Germinal center (tissue), 1 donor: ENCODE results near the gene DNAJB8.

ENCODE experiments used
- DNase-seq: peaks from one replicate; pipeline ENCODE4 v3.0.0; 2012; ENCODE audit warnings: mixed read lengths, low spot score

DNAJB8 gene

DNA sequence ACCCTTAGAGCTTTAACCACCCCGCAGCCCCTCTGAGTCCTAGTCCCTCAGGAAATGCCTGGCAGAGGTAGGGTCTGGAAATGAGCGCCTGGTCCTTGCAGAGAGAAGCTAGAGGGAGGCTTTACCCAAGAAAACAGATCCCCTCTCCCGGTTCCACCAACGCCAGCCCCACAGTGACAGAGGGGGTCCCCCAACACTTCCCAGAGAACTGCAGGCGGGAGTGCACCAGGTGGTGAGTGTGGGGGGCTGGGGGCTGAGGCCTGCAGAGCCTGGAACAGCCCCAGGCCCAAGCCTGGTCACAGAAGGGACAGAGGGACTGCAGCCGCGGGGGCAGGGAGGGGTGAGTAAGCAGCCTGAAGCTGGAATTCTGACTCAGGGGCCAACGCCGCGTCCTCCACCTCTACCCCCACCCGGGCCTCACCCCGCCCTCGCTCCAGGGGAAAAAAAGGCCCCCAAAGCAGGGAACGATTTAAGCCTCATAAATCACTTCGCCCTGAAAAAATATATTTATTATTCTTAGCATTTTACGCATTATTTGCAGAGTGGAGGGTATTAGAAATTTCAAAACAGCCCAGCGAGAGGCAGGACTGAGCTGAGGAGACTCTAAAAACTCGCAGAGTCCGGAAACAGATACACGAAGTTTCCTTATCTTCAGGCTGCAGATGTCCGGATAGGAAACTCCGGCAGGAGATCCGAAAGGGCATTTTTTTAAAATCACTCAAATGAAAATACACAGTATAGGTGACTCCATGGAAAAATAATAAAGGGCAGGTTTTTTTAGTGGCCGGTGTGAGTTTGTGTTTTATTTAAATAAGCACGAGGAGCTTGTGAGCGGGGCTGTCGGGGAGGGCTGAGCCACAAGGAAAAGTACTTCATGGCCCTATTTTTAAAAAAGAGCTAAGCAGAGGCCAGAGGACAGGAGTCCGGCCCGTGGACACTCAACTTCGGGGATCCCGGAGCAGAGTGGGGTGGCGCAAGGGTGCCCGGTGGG, 16.3 kb upstream of the DNAJB8 start:
- no peak for DNase-seq

DNA sequence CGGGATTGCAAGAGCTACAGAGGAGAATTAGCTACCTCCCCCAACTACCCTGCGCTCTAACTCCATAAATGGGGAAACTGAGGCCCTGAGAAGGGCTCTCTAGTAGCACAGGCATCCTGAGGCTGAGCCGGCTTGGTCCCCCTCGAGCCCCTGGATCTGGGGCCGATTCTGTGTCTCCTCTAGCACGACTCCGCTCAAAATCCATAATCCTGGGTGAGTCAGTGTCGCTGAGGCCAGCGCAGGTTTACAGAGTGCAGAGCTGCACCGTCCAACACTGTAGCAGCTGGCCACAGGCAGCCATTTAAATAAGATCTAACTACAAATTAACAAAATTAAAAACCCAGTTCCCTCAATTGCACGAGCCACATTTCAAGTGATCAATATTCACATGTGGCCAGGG, 15.5 kb upstream of the DNAJB8 start:
- DNase-seq, result no peak

DNA sequence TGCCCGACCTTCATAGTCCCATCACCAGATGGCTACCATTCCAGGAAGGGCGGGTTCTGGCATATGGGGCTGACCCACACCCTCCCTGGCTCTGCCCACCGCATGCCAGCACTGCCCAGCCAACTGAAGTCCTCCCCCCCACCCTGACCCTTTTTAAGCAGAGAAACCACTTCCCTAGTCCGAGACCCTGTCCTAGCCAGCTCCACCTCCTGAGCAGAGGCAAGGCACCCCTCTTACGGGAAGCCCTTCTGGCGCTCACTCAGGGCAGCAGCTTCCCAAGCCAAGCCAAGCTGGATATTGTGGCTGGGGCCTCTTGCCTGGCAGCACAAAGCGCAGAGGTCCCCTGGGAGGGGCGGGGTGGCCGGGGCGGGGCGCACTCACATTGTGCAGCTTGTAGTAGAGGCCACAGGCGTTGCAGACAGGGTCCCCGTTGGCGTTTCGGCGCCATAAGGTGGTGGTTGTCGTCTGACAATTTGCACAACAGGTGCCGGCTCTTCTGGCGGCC, 14.8 kb upstream of the DNAJB8 start:
- DNase-seq, result no peak

DNA sequence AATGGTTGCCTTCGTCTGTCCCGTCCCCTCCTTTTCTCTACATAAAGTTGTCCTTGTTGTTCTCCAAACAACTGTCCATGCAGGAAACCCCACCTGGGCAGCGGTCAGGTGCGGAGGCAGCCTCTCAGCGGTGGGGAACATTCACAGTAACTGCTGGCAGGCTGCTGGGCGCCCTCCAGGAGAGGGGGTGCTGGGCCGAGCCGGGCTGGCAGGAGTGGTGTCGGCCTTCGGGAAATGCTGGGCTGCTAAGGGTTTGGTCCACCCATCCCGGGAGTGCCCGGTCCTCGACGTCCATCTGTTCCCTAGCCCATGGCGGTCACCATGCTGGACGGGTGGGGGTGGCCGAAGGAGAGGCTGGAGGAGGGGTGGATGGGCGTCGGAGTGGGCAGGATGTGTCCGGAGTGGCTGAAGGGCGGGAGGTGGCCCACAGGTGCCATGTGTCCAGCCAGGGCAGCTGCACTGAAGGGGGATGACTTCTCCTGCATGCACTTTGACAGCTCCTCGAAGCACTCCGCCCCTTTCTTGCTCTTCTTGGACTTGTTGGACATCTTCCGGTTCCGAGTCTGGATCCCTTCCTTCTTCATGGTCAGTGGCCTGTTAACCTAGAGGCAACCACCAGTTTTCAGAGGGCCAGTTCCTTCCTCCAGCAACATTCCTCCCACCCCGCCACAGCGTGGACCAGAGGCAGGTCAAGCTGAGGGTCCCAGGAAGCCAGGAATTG, 14.2 kb upstream of the DNAJB8 start:
- no peak for DNase-seq

DNA sequence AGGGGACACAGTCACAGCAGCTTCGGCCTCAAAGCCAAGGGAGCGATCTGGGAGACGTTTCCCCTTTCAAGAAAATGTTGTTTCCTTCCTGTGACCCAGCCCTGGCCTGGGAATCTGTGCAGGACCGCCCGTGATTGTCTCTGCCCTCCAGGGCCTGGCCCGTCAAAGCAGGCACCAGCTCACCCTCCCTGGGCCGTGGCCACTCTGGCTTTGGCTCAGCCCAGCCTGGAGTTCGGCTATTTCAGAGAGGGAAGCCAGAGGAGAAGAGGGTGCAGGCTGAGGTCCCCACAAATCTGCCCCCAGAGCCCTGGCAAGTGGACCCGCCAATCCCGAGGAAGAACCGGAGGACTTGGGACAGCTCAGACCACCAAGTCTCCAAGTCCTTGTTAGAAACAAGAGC, 13.6 kb upstream of the DNAJB8 start:
- no peak for DNase-seq

DNA sequence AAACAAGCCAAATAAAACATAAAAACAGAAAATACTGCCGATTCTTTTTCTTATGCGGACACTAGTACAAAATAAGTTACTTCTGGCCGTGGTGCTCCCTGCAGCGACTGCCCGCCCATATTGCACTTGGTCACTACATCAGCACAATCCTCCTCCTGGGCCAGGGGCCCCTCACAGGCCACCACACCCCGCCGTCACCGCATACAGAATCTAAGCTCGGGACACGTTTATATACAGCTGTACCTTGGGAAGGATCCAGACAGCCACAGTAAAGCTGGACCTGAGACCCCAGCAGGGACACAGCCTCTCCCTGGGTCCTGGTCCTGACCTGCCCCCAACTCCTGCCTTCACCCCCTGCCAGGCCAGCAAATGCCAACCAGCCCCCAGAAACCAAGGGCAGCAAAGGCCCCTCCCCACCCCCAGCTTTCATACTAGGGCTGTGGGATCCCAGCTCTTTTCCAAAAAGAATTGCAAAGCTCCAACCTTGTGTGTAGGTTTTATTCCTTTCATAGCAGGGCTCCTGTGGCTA, 12.9 kb upstream of the DNAJB8 start:
- no peak for DNase-seq

DNA sequence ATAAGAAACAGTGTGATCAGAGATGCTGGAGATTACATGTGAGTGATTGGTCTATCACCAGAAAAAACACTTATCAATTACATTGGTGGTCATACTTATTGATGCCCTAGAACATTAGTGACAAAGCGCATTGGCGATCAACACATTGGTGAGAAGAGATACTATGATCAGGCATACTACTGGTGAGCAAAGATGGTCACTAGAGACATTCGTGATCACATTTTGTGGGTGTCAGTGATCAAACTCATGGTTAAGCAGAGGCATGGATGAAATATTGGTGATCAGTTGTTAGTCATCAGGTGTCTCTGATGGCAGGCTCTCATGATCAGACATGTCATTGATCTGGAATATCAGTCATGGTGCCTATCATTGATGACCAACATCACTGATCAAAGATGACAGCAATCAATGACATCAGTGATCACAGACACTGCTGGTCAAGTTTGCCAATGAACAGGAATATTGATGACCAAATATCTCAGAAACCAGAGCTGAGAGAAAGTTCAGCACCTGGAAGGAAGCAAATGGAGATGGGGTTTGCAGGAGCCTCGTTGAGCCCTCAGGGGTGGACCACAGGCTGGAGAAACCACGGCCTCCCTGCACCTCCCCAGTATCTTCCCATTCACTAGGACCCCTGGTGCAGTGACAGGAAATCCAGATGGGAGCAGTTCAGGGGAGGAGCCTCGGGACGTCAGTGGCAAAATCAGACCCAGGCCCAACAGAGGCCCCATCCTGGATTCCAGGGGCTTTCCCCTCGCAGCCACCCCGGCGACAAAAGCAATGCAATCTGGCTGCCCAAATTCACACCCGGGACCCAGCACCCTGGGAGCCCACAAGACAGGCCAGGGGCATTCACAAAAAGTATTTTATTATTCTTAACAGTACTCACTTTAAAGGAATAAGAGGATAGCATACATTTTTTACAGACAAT, 12.2 kb upstream of the DNAJB8 start:
- no peak for DNase-seq

DNA sequence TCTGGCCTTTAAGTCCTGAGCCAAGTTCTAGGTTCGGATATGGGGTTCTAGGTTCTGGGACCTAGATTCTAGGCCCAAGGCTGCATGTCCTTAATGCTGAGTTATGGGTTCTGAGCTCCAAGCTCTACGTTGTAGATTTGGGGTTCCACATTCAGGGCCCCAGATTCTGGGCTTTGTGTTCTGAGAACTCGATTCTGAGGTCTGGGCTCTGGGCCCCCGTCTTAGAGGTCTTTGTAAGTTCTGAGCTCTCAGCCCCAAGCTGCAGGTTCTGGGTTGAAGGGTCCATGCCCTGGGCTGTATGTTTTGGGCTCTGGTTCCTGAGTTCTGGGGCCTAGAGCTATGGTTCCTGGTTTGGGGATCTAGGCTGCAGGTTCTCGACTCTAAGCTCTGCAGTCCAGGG, 10.0 kb upstream of the DNAJB8 start:
- DNase-seq, result no peak

DNA sequence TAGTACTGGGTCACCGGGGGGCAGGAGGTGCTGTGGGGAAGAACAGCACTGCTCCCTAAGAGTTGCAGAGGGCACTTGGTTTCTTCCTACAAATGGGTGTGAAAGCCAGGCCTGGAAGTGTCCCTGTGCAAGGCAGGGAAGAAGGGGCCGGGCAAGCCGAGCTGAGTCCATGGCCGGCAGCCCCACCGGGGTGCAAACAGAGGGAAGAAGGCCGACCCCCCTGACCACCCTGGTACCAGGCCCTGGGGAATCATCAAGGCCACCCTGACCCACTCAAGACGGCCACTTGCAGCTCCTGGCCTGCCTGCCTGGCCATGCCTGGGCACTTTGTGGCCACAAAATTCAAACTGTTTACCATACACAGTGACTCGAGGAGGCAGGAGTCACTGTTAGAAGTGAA, 8.7 kb upstream of the DNAJB8 start:
- no peak for DNase-seq

DNA sequence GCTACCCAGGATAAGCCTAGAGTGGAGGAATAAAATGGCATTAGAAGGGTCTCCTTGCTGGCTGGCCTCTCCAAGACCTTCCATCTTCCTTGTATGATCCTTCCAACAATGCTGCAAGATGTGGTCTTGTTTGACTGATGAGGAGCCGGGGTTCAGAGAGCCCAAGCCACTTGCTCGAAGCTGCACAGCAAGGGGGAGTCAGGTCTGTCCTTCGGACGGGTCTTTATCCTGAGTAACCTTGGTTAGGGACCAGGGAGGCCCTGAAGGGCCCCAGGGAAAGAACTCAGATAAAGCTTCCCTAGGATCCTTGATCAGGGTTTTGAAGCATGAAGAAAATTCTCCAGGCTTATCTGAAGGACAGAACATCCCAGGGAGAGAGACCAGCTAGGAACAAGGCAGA, 7.0 kb upstream of the DNAJB8 start:
- DNase-seq, result no peak

DNA sequence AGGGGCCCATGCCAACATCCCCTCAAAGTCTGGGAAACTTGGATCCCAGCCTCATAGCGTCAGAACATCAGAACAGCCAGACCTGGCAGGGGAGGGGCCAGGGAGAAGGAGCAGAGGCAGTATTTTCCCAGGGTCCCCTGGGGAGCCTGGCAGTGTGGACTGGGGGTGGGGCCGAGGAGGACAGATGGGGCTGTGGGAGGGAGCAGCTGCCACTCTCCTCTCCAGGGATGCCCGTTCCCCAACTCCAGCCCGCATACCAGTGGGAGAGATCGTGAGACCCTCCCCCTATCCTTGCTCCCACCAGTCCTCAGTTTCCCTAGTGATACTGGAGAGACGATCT, 6.5 kb upstream of the DNAJB8 start:
- no peak for DNase-seq

DNA sequence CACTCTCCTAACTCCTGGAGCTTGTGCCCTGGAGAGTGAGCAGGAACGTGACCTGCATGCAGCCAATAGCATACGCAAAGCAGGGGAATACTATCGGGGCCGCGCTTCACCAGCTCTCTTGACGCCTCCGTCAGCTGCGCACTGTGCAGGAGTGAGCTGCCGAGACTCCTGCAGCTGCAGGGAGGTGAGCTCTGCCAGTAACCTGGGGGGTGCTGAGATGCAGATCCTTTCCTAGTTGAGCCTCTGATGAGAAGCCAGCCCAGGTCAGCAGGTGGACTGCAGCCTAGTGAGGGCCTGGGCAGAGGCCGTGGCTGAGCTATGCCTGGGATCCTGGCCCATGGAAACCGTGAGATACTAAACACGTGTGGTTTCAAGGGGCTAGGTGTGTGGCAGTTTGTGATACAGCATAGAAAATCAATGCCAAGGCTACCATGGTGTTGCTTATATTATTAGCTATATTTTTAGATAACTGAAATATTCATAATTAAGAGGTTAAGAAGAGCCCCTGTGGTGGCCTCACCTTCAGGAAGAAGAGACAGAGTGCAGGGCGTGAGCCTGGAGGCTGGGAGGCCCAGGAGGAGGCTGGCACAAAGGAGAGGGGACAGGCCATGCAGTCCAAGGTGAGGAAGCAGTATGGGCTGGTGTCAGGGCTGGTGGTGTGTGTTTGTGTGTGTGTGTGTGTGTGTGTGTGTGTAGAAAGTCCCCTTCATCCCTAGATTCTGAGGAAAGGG, 5.9 kb upstream of the DNAJB8 start:
- no peak for DNase-seq

DNA sequence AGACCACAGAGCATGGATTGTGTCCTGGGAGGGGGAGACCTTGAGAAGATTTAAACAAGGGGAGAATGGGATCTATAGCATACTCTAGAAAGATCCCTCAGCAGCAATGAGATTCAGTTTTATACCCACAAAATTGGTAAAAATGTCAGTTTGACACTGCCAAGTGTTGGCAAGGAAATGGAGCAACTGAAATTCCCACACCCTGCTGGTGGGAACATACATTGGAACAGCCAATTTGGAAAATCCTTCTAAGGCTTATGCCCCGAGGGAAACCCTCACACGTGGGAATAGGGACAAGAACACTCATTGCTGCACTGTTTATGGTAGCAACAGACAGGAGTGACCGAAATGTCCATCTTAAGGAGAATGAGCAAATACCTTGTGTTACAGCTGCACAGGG, 5.0 kb upstream of the DNAJB8 start:
- no peak for DNase-seq

DNA sequence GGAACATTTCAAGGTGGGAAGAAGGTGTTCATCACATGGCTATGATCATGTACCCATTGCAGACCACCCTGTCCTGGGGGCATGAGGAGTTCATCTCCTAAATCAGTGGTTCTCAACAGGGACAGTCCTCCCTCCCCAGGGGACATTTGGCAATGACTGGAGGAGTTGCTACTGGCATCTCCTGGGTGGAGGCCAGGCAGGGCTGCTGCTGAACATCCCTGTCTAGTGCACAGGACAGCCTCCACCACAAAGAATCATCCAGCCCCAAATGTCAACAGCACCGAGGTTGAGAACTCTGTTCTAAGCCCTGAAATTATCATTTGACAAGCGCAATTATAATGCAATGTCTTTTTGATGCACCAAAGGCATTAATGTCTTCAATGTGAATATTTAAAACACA, 4.4 kb upstream of the DNAJB8 start:
- DNase-seq, result no peak

DNA sequence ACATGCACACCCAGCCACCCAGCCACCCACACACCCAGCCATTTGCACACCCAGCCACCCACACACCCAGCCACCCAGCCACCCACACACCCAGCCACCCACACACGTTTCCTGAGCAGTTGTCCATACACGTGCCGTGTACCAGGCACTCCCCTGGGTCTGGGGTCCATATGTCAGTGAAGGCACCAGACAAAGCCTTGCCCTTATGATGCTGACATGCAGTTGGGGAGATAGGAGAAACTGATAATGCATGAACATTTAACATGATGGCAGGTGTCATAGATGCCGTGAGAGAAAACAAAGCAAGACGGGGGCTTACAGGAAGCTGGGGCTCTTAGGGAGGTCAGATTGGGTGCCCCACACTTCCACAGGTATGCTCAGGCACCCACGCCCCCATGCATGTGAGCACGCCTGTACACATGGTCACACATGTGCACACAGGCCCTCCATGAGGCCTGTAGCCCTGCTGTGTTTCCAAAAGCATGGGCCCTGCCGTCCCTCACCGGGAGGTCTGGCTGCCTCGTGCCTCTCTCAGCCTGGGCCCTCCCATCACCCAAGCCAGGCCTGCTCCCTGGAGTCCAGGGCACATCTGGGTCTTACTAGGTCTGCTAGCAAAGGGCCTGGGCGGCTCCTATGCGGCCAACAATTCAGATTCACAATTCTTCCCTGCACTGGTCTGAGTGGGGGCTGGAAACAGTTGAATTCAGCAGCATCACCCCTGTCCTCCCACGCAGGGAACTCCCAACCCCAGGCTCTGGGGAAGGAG, 3.6 kb upstream of the DNAJB8 start:
- DNase-seq, result no peak

DNA sequence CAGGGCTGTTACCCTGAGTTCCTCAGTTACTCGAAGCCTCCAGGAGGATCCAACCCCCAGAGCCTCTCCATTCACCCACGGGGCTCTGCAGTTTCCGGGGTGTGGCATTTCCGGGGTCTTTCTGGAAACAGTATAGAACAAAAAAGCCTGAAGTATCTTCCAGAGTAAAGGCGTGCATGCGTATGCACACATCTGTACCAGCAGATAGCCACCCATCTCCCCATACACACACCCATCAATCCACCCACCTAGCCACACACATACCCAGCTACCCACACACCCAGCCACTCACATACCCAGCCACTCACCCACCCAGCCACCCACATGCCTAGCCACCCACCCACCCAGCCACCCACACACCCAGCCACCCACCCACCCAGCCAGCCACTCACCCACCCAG, 2.9 kb upstream of the DNAJB8 start:
- DNase-seq, result no peak

DNA sequence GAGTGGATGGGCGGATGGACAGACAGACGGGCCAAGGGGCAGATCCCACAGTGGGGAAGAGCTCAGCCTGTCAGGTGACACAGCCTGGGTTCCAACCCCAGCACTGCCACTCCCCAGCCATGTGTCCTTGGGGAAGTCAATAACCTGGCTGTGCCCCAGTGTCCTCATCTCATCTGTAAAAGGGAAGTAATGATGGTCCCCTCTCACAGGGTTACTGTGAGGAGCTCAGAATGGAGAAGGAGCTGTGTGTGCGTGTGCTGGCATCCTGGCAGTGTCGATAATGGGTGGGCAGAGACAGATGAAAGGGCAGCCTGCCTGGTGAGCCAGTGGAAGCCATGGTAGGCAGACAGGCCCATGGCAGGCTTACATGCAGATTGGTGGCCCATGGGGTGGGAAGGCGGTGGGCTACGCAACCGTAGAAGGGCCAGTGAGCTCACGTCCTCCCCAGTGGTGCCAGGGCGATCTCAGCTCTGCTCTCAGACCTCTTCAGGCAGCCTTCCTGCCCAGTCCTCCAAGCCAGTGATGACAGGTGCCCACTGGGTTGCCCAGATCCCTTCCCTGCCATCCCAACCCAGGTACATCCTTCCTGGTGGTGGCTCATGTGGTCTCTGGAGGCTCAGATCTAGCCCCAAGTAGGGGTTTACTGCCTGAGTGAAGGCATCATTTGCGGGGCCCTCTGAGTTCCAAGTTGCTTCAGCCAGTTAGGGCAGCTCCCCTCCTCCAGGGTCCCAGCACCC, 2.3 kb upstream of the DNAJB8 start:
- DNase-seq, result no peak

DNA sequence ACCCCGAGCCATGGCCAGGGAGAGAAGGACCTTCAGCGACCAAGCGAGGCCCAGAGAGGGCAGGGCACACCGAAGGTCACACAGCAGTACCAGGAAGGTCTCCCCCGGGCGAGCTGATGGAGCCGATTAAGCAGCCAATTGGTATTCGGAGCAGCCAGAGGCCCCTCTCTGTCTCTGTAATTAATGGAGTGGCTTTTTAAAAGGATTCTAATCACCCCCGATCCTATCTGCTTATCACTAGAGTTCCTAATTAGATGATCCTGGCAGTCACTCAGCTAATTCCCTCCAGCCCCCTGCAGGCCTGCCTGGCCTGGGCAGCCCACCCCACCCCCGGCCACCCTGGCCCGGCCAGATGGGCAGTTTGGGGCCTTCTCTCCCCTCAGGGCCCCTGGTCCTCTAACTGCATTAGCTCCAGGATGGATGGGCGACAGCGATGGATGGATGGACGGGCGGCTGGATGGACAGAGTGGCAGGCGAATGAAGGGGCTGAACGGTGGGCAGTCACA, 1.6 kb upstream of the DNAJB8 start:
- no peak for DNase-seq

DNA sequence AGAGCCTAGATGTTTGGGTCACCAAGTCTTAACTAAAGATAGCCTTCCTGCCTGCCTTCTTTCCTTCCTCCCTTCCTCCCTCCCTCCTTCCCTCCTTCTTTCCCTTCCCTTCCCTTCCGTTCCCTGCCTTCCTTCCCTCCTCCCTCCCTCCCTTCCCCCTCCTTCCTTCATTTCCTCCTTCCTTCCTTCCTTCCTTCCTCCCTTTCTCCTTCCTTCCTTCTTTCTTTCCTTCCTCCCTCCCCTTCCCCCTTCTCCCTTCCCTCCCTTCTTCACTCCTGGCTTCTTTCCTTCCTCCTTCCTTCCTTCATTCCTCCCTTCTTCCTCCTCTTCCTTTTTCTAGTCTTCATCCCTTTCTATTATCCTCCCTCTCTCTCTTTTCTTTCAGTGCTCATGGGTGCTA, 2.0 kb downstream of the DNAJB8 start:
- no peak for DNase-seq

DNA sequence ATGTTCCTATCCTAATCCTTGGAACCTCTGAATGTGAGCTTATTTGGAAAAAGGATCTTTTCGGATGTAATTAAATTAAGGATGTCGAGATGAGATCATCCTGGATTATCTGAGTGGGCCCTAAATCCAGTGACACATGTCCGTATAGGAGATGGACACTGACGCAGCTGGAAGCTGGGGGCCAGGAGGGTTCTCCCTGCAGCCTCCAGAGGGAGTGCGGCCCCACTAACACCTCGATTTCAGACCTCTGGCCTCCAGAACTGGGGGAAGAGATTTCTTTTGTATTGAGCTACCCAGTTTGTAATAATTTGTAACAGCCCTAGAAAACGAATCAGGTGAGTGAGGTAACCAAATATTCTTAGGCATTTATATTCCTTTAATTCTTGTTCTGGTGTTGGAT, 2.5 kb downstream of the DNAJB8 start:
- DNase-seq, result no peak
